HG03280 (cell line): ENCODE results near the gene GNS.
A peak's percentile ranks its signal among the peaks of the same experiment; 100 is the strongest.
"Not testable (repeated sequence)": the region's sequence is repeated elsewhere in the genome, so short reads cannot be mapped to it uniquely, and the experiment has no call there.

Source experiments
- ATAC-seq: cut with Tn5 transposase; IDR thresholded peaks from one replicate; pipeline ENCODE4 v1.9.1; 2021; ENCODE audit warnings: mild to moderate bottlenecking, moderate library complexity; ENCODE audit not compliant: unreplicated experiment

Gene GNS

DNA sequence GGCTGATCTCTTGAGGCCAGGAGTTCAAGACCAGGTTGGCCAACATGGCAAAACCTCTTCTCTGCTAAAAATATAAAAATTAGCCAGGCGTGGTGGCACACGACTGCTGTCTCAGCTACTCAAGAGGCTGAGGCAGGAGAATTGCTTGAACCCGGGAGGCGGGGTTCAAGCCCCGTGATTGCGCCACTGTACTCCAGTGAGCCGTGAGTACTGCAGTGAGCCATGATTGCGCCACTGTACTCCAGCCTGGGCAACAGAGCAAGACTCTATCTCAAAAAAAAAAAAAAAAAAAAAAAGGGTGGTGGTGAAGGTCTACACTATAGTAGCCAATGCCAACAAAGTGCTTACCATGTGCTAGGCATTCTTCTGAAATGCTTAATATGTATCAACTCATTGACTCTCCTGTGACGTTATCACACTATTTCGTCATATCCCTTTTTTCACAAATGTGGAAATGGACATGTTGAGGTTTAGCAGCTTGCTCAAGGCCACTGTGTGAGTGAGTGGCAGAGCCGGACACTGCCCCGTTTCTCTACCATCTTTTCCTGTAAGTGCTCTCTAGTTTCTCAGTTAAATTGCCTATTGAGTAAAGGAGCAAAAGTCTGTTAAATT, 59.6 kb downstream of the GNS start:
- ATAC-seq: no peak

DNA sequence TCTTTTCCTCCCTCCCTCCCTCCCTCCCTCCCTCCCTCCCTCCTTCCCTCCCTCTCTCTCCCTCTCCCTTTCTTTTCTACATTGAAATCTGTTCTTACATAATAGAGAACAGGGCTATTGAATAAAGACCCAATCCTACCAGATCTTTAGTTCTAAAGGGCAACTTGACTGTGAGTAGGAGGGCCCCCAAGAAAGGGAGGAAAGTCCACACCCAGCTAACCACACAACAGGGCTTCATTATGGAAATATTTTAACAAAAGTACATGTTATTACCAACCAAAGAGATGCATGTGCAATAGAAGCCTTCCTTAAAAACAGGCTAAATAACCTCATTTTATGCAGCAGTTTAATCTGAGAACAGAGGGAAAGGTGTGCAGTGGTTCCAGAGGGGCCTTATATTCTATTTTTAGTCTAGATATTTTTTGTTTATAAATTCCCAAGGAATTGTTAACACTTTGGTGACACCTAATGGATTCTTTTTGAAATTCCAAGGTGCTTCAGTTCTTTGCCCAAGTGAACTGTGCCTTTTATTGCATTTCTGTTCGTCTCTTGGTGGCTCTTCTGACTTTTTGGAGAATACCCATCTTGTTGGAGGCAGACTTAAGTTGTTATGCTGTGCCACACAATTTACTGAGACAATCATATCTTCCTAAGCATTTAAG, 63.0 kb downstream of the GNS start:
- ATAC-seq: no peak

DNA sequence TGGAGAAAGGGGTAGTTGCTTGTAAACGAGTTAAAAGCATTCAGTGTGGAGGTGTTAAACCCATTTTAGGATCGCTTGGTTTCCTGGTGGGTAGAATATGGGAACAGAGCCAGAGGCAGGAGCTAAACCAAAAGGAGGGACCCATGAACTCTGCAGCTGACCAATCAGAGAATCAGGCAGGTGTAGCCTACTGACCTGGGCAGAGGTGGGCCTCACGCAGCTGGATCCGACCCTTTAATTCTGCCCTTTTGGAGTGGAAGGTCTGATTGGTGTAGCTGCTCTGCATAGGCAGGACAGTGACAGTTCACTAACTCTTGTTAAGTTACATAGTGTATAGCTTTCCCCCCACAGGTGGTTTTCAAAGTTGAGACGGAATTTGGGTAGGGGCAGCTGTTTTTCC, 63.7 kb downstream of the GNS start:
- ATAC-seq: no peak

DNA sequence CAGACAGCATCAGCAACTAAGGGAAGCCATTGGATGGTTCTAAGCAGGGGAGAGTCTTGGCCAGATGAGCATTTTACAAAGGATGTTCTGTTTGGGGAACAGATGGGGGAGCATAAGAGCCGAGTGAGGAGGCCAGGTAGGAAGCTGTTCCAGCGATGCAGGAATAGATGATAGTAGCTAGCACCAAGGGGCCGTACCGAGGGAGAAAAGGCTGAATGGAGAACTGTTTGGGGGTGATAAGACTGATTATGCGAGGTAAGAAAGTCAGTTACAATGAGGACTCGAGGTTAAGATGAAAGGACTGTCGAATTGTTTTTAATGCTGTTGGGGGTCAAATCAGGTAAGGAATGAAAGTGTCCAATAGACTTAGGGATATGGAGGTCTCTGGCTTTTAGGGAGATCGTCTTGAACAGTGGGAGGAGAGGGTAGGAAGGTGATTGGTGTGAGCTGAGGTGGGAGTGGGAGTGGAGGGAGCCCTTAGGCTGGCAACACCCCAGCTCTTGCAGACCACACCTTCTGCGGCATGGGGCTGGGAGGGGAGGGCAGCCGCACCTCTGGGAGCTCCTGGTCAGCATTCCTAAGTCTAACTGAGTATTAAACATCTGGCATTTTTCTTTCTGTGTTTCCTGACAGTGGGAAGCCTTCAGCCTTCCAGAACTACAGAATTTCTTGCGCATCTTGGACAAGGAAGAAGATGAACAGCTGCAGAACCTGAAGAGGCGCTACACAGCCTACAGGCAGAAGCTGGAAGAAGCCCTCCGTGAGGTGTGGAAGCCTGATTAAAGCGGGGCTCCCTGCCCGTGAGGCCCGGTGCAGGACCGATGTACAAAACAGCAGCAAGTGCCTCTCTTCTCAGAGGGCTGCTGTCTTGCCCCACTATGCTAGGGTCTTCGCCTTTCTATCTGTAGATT, 64.8 kb downstream of the GNS start:
- ATAC-seq: no peak

DNA sequence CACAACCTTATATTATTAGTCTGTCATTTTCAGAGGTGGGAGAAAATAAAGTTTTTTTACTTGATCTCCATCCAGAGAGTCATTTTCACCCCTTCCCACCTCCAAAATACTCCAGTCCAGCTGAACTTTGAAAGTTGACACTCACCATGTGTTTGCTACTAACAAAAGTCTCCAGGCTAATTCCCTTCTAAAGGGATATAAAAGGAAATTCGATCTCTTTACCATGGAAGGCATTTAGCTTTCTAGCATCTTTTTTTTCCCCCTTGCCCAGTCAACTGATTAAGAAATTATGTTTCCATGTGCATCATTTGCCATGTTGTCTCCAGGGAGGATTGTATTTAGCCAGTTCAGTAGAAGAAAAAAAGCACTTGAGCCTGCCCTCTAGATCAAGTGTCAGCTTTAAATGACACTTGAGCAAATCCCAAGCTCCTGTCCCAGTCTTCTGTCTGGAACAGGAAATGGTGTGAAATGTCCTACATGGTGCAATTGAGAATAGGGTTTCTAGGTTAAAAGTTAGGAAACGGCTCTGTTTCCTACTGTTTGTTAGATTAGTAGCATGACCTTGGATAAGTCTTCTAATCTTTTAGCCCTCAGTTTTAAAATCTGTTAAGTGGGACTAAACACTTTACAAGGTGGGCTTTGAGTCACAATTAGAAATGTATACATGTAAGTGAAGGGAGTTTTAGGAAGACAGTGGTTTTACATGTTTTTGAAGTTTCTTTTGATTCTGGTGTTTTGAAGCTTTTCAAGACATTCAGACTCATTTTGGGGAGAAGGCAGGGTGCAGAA, 67.2 kb downstream of the GNS start:
- ATAC-seq: no peak

DNA sequence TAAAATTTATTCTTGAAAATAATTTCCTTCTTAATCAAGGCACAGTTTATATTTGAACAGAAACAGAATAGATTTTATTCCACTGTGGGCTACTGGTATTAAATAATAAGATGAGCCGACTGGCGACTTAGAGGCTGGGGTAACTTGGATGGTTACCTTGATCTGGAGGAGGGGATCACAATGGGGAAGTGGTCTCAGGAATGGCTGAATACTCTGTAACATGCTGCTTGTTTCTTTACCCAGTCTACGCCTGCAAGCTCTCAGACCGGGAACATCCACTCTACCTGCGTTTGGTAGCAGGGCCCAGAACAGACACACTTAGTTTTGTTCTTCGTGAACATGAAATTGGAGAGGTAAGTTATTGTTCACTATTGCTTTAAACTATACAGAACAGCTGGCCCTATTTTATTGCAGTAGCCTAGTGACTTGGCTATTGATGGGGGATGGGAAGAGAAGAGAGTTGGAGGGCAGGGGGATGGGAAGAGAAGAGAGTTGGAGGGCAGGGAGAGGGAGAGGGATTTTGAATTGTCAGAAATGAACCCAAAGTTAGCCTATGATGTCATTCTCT, 67.9 kb downstream of the GNS start:
- ATAC-seq: no peak

DNA sequence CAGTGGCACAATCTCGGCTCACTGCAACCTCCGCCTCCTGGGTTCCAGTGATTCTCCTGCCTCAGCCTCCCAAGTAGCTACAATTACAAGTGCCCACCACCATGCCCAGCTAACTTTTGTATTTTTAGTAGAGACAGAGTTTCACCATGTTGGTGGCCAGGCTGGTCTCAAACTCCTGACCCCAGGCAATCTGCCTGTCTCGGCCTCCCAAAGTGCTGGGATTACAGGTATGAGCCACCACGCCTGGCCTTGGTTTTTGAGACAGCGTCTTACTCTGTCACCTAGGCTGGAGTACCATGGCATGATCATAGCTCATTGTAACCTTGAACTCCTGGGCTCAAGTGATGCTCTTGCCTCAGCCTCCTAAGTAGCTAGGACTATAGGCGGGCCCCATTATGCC, 69.0 kb downstream of the GNS start:
- not testable (repeated sequence) for ATAC-seq

GRCh38 chr12:64688715-64689114, 70.5 kb downstream of the GNS start:
- no peak for ATAC-seq

GRCh38 chr12:64688219-64688618, 71.0 kb downstream of the GNS start:
- no peak for ATAC-seq

- ATAC-seq: no peak
Measured at GRCh38 chr12:64687816-64688215, 71.4 kb downstream of the GNS start.

DNA sequence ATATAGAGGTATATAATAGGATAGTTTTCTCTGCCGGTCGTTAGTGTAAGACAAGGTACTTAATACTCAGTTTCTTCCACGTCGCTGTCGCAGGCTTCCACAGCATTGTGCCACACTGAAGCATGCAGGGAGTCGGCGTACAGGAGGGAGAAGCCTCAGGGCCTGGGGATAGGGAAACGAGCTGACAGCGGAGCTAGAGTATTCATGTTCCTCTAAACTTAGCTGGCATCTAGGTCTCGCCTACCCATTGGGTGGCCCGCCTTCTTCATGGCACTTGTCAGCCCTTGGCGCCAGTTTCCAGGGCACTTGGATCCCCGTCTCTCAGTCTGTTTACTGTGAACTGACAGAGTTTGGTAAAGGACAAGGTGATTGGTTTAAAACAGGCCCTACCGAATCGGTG, 73.6 kb downstream of the GNS start:
- ATAC-seq: no peak

GRCh38 chr12:64685050-64685449, 74.2 kb downstream of the GNS start:
- no peak for ATAC-seq

DNA sequence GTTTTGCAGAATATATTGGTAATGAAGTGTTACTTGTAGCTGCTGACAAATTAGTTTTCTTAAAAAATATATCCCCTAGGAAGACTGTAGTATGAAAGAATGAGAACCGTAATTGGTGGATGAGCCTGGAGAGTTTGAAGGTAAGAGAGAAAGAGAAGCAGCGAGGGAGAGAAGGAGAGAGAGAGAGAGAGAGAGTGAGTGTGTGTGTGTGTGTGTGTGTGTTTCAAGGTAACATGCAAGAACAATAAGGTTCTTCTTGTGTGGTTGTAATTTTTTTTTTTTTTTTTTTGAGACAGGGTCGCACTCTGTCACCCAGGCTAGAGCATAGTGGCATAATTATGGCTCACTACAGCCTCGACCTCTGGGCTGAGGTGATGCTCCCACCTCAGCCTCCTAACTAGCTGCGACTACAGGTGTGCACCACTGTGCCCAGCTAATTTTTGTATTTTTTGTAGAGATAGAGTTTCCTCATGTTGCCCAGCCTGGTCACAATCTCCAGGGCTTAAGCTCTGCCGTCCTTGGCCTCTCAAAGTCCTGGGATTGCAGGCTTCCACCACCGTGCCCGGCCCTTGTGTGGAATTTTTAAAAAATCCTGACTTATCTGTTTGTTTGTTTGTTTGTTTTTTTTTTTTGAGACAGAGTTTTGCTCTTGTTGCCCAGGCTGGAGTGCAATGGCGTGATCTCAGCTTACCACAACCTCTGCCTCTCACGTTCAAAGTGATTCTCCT, 75.2 kb downstream of the GNS start:
- no peak for ATAC-seq

- no peak for ATAC-seq
Measured at GRCh38 chr12:64682572-64683277, 76.5 kb downstream of the GNS start.

DNA sequence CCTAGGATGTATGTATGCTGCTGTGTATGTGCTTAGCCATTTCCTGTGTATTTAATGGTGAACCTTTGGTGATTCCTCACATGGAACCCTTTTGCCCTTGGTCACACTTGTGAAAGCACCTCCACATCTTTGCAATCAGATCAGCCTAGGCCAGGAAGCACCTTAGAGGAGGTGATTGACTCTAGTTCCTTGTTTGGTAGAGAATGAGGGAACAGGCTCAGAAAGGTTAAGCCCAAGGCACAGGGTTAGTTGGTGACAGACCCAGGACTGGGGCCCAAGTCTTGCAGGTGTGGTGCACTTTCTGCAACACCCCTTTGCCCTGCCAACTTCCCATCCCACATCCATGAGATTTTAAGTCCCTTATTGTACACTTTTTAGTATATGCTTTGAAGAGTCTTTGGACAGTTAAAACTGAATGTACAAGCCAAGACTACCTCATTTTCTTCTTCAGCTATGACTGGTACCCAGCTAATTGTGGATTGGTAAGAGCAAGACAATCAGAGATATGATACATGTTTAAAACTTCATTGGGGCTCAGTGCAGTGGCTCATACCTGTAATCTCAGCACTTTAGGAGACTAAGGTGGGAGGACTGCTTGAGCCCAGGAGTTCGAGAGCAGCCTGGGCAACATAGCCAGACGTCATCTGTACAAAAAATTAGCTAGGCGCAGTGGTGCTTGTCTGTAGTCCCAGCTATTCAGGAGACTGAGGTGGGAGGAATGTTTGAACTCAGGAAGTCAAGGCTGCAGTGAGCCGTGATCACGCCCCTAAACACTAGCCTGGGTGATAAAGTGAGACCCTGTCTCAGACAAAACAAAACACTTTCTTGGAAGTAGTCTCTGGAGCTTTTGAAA, 77.8 kb downstream of the GNS start:
- no peak for ATAC-seq

DNA sequence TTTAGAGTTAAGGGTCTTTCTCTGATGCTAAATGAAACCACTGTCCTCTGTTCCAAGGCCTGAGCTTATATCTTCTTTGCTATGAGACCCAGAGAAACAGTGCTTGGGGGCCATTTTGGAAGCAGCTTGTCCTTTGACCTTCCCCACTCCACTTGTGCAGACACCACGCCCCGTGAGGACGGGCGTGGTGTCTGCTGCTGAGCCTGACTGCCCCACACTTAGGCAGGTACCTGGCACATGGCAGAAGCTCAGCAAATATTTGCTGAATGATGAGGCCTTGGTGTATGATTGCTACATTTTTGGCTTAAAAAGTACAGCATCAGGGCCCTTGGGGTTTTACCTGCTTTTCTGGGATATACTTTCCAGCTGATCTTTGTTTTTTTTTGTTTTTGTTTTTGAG, 79.0 kb downstream of the GNS start:
- ATAC-seq: no peak

DNA sequence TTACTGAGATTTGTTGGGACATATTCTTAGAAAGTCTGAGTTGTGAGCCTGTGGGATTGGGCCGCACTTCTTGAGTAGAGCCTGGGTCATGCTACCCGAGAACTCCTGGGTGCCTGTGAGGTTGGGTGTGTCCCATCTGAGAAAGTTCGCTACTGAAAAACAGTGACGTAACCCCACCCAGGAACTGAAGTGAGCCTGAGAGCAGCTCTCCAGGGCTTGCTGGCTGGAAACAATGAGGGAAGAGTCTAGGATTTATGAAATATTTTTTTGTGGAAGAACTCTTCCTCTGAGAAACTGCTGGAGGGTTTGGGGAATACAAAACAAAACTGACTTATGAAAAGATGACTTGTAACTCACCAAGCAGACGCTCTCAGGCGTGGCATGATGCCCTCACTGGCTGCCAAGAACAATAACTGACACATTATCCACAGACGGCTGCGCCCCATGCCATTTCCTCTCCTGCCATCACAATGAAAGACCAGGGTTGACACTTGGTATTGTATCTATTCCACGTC, 79.7 kb downstream of the GNS start:
- ATAC-seq: peak; percentile 71

- ATAC-seq: no peak
Measured at GRCh38 chr12:64678835-64679234, 80.4 kb downstream of the GNS start.
